HG03575 (cell line): ENCODE measurements around the gene TAAR1.
A peak's percentile ranks its signal among the peaks of the same experiment; 100 is the strongest.
"Not testable (repeated sequence)": the region's sequence is repeated elsewhere in the genome, so short reads cannot be mapped to it uniquely, and the experiment has no call there.

Experiments used
- ATAC-seq: cut with Tn5 transposase; IDR thresholded peaks from one replicate; pipeline ENCODE4 v1.9.1; 2021; ENCODE audit not compliant: unreplicated experiment, insufficient number of reproducible peaks, low FRiP score; ENCODE audit errors: extremely low read depth

Gene TAAR1

GRCh38 chr6:132604635-132605152 is 54.3 kb downstream of the TAAR1 start:
- ATAC-seq = no peak

- not testable (repeated sequence) for ATAC-seq
Measured at GRCh38 chr6:132600900-132601299, 58.1 kb downstream of the TAAR1 start.

GRCh38 chr6:132598473-132598872 is 60.5 kb downstream of the TAAR1 start:
- peak; percentile 78 for ATAC-seq

GRCh38 chr6:132596201-132596600 is 62.8 kb downstream of the TAAR1 start:
- no peak for ATAC-seq
